HG03460 (cell line): ENCODE results near the gene GCNT4.
"Not testable (repeated sequence)": the region's sequence is repeated elsewhere in the genome, so short reads cannot be mapped to it uniquely, and the experiment has no call there.

Source experiments
- ATAC-seq: cut with Tn5 transposase; IDR thresholded peaks from one replicate; pipeline ENCODE4 v1.9.1; 2021; ENCODE audit not compliant: unreplicated experiment

GCNT4 gene

GRCh38 chr5:75052192-75053053, at the start of gene GCNT4:
Gene GCNT4 (minus strand): TSS chr5:75052558. CDS start chr5:75030037, 22,521 bp downstream.
- no peak for ATAC-seq

GRCh38 chr5:75095956-75096355, 43.6 kb upstream of the GCNT4 start:
- ATAC-seq = not testable (repeated sequence)

- no peak for ATAC-seq
These were observed 39.2 kb upstream of the GCNT4 start for GRCh38 chr5:75091597-75091996.

- ATAC-seq = no peak
These were observed 37.3 kb upstream of the GCNT4 start for GRCh38 chr5:75089662-75090061.

- ATAC-seq = no peak
These were observed 36.8 kb upstream of the GCNT4 start for GRCh38 chr5:75089137-75089536.

GRCh38 chr5:75088648-75089047, 36.3 kb upstream of the GCNT4 start:
- ATAC-seq = no peak

- ATAC-seq = no peak
These were observed 29.2 kb upstream of the GCNT4 start for GRCh38 chr5:75081510-75081909.

- not testable (repeated sequence) for ATAC-seq
These were observed 27.0 kb upstream of the GCNT4 start for GRCh38 chr5:75079346-75079745.

- no peak for ATAC-seq
These were observed 25.7 kb upstream of the GCNT4 start for GRCh38 chr5:75078027-75078426.

- ATAC-seq = no peak
These were observed 19.7 kb upstream of the GCNT4 start for GRCh38 chr5:75072061-75072460.

GRCh38 chr5:75071100-75071499, 18.7 kb upstream of the GCNT4 start:
- ATAC-seq = no peak

- ATAC-seq = no peak
These were observed 15.1 kb upstream of the GCNT4 start for GRCh38 chr5:75067434-75067833.

- no peak for ATAC-seq
These were observed 10.7 kb upstream of the GCNT4 start for GRCh38 chr5:75062925-75063531.

- ATAC-seq = no peak
These were observed 7.7 kb upstream of the GCNT4 start for GRCh38 chr5:75059912-75060545.

- ATAC-seq = no peak
These were observed 6.7 kb upstream of the GCNT4 start for GRCh38 chr5:75058986-75059535.

GRCh38 chr5:75057561-75057960, 5.2 kb upstream of the GCNT4 start:
- ATAC-seq = no peak

- no peak for ATAC-seq
These were observed 3.4 kb upstream of the GCNT4 start for GRCh38 chr5:75055727-75056144.

GRCh38 chr5:75054134-75054930, 2.0 kb upstream of the GCNT4 start:
- ATAC-seq = no peak

- no peak for ATAC-seq
These were observed 1.2 kb upstream of the GCNT4 start for GRCh38 chr5:75053304-75054133.

GRCh38 chr5:75053054-75053303, 621 bp upstream of the GCNT4 start:
- no peak for ATAC-seq
